GM12875 (cell line): ENCODE measurements around the gene OR10G6.

Experiments
- H3K4me3 ChIP-seq: one replicate; pipeline ENCODE4 v1.5.1; 2011; ENCODE audit warnings: low read depth, low read length, control low read depth
- TF ChIP-seq, protein P1 (sequence below): IDR thresholded peaks from 2 replicates; pipeline ENCODE4 v1.5.1; 2011; ENCODE audit warnings: low read depth, mild to moderate bottlenecking, control low read depth, inconsistent platforms, low read length, moderate library complexity, borderline replicate concordance; ENCODE audit not compliant: insufficient read depth

The OR10G6 gene

DNA sequence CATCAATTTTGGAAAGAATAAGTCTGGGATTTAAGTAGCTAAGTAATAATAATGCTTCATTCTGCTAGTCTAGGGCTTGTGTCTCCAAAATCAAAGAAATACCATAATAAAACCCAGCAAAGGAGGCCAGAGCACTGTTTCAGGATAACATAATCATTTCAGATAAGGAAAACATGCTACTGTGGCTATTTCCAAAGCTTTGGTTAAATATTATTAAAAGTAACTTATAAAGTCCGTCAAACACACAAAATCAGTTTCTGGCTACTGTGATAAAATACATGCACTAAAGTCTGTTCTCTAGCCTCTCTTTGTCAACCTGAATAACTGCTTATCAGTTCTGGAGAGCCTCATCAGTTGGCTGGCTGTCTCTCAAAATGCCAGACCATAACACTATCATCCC lies 49.8 kb downstream of the OR10G6 start:
- TF ChIP-seq, protein P1, sequence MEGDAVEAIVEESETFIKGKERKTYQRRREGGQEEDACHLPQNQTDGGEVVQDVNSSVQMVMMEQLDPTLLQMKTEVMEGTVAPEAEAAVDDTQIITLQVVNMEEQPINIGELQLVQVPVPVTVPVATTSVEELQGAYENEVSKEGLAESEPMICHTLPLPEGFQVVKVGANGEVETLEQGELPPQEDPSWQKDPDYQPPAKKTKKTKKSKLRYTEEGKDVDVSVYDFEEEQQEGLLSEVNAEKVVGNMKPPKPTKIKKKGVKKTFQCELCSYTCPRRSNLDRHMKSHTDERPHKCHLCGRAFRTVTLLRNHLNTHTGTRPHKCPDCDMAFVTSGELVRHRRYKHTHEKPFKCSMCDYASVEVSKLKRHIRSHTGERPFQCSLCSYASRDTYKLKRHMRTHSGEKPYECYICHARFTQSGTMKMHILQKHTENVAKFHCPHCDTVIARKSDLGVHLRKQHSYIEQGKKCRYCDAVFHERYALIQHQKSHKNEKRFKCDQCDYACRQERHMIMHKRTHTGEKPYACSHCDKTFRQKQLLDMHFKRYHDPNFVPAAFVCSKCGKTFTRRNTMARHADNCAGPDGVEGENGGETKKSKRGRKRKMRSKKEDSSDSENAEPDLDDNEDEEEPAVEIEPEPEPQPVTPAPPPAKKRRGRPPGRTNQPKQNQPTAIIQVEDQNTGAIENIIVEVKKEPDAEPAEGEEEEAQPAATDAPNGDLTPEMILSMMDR, result no peak
- H3K4me3 ChIP-seq, result no peak overlapping the region
